ENCODE measurements around the gene STX11.

Gene STX11

GRCh38 chr6:144141470-144141869 is 8.8 kb upstream of the STX11 start:
- DNase-seq, result no peak

- DNase-seq, result no peak
Observed at GRCh38 chr6:144143106-144143505, 7.2 kb upstream of the STX11 start.

GRCh38 chr6:144143878-144144277 is 6.4 kb upstream of the STX11 start:
- DNase-seq, result no peak

- no peak for DNase-seq
Observed at GRCh38 chr6:144144996-144145395, 5.3 kb upstream of the STX11 start.

- DNase-seq, result no peak
Observed at GRCh38 chr6:144145541-144145940, 4.8 kb upstream of the STX11 start.

GRCh38 chr6:144148886-144149285 is 1.4 kb upstream of the STX11 start:
- DNase-seq, result no peak

- no peak for DNase-seq
Observed at GRCh38 chr6:144149558-144149893, 791 bp upstream of the STX11 start.

GRCh38 chr6:144150710-144151657 is 667 bp downstream of the STX11 start:
- peak in 1 of 56 donors; percentile 15 for DNase-seq

GRCh38 chr6:144152334-144152900 is 2.1 kb downstream of the STX11 start:
- no peak for DNase-seq

GRCh38 chr6:144153260-144153659 is 2.9 kb downstream of the STX11 start:
- peak in 5 of 56 donors; percentile 0 to 21 (median 13) for DNase-seq

- DNase-seq, result no peak
Observed at GRCh38 chr6:144153971-144154370, 3.7 kb downstream of the STX11 start.

GRCh38 chr6:144155529-144155928 is 5.2 kb downstream of the STX11 start:
- no peak for DNase-seq

- DNase-seq, result no peak
Observed at GRCh38 chr6:144156338-144156737, 6.0 kb downstream of the STX11 start.

GRCh38 chr6:144156991-144157390 is 6.7 kb downstream of the STX11 start:
- no peak for DNase-seq

- no peak for DNase-seq
Observed at GRCh38 chr6:144158133-144158532, 7.8 kb downstream of the STX11 start.

GRCh38 chr6:144159223-144159622 is 8.9 kb downstream of the STX11 start:
- no peak for DNase-seq

- no peak for DNase-seq
Observed at GRCh38 chr6:144159742-144160141, 9.4 kb downstream of the STX11 start.

GRCh38 chr6:144160431-144161005 is 10.2 kb downstream of the STX11 start:
- no peak for DNase-seq

GRCh38 chr6:144161975-144162374 is 11.7 kb downstream of the STX11 start:
- no peak for DNase-seq

- DNase-seq, result no peak
Observed at GRCh38 chr6:144162977-144163376, 12.7 kb downstream of the STX11 start.

GRCh38 chr6:144165784-144166183 is 15.5 kb downstream of the STX11 start:
- DNase-seq, result no peak

- no peak for DNase-seq
Observed at GRCh38 chr6:144170044-144170443, 19.7 kb downstream of the STX11 start.

GRCh38 chr6:144171406-144171805 is 21.1 kb downstream of the STX11 start:
- DNase-seq, result no peak
